Stimulated activated CD4-positive, alpha-beta T cell treated with anti-CD3 and anti-CD28 coated beads, Interleukin-1b, Interleukin-23, amount 100 ng/mL, for 48 hours (primary cell): ENCODE measurements around the gene ZNF362.
A peak's percentile ranks its signal among the peaks of the same experiment; 100 is the strongest.

ENCODE experiments used
- DNase-seq: peaks from one replicate; pipeline ENCODE4 v3.0.0-alpha.2; 2020

The ZNF362 gene

GRCh38 chr1:33247545-33247944 is 8.7 kb upstream of the ZNF362 start:
- DNase-seq = no peak

DNA sequence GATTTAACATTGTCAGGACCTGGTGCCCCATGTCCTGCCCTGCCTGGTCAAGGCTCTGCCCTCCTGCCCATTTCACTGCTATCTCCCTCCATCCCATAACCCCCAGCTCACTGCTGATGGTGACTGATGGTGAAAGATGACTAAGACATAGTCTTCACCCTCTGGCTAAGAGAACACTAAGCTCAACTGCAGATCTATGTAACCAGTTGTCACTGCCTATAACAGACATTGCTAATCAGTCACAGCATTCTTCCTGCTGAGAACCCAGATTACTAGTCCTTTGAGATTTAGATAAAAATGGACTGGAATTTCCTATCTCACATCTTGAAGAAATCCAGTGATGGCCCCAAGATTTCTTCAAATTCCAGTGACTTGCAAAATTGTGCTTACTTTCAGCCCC is 8.0 kb upstream of the ZNF362 start:
- DNase-seq = no peak

- DNase-seq = no peak
These were observed 6.9 kb upstream of the ZNF362 start for GRCh38 chr1:33249422-33249821.

DNA sequence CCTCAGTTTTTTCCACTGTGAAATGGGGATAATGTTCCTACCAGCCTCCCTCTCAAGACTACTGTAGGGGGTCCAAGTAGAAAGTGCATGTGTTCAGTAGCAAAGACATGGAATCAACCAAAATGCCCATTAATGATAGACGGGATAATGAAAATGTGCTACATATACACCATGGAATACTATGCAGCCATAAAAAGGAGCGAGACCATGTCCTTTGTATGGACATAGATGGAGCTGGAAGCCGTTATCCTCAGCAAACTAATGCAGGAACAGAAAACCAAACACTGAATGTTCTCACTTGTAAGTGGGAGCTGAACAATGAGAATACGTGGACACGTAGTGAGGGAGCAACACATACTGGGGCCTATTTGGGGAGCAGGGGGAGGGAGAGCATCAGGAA is 6.1 kb upstream of the ZNF362 start:
- no peak for DNase-seq

DNA sequence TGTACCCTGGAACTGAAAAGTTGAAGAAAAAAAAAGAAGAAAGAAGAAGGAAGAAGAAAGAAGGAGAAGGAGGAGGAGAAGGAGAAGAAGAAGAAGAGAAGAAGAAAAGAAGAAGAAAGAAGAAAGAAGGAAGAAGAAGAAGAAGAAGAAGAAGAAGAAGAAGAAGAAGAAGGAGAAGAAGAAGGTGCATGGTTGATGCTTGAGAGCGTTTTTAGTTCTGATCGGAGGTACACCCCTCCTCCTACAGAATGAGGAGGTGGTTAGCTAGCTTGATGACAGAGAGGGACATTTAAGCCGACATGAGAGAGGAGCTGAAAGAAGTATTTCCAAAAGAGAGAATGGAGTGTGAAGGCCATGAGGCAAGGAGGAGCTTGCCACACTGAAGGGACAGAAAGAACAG is 5.6 kb upstream of the ZNF362 start:
- DNase-seq = no peak

DNA sequence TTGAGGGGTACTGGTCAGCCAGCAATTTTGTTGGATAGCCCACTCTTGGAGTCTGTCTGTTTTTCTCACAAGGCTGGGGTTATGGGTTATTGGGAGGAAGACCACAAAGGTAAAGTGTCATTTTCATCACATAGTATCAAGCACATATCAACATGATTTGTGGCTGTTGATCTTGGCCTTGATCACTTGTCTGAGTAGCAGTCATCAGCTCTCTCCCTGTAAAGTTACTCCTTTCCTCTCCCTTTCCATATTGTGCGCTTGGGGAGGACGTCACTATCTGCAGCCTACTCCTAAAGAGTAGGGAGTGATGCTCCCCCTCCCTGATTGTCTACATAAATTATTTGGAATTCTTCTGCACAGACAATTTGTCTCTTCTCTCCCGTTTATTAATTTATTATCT is 1.8 kb upstream of the ZNF362 start:
- no peak for DNase-seq

DNA sequence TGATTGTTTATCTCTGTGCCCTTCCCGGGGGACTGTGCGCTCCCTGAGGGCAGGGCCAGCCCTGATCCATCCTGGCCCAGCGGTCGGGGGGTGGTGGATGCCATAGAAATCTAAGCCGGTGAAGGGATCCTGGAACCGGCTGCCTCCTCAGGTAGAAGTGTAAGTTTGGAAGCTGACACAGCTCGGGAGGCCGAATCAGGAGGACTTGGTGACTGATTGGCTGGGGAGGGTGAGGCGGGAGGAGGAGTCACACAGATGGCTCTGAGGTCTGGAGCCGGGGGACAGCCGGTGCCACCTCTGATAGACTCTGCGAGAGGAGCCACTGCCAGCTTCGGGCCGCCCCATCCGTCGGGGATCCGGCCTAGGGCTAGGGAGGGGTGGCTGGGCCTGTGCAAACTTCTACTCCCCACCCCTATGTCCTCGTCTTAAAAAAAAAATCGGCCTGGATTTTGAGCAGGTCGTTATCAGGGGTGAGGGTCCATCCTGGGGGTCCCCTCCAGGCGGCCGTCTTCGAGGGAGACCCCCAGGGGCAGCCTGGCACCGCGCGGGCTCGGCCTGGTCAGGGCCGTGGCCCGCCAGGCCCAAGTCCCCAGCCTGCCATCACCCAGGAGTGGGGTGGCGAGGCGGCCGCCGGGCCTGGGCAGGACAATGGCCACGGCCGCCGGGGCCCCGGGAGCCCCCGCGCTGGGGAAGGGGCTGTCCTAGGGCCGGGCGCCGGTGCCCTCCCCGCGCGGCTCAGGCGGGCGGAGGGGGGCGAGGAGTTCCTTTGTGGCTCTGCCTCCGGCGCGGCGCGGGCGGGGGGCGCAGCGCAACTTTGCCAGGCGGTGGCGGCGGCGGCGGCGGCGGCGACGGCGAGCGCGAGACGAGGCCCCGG is 708 bp upstream of the ZNF362 start:
- peak; percentile 64 for DNase-seq

- no peak for DNase-seq
These were observed 146 bp upstream of the ZNF362 start for GRCh38 chr1:33256221-33256470.

GRCh38 chr1:33257207-33257771 is 997 bp downstream of the ZNF362 start:
- DNase-seq = no peak

DNA sequence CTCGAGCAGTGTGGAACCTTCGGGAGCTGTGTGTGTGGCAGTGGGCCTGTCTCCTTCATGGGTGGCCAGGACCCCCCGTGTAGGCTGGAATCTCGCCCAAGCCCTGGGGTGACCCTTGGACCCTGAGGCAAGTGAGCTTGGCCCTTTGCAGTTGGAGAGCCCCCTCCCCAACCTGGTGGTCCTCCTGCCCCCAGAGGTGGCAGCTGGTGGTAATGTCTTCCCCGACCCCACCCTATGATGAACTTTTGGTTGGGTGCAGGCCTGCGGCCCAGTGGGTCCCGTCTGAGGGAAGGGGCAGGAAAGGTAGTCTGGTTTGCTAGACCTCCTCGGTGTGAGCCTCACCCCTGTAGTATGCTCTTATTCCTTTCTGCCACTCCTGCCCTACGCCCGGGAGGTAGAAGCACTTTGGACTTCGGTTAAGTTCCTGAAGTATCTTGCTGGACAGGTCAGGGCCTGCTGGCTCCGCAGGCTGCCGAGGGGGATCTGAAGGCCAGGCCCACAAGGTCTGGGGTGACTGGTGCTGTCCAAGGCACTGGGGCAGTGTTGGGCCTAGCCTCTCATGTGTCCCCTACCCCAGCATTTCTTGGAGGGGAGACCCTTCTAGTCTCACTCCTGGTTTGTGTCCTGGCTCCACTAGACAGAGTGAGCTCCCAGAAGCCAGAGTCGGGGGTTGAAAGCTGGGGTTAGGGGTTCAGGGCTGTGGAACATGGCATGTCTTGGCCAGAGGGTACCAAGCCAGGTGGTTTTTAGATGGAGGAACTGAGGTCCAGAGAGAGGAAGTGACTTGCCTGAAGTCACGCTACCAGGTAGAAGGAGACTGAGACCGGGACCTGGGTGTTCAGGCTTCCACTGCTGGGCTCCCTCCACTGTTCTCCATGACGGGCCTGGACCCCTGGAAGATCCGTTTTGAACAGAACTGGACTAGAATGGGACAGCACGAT is 1.8 kb downstream of the ZNF362 start:
- no peak for DNase-seq

DNA sequence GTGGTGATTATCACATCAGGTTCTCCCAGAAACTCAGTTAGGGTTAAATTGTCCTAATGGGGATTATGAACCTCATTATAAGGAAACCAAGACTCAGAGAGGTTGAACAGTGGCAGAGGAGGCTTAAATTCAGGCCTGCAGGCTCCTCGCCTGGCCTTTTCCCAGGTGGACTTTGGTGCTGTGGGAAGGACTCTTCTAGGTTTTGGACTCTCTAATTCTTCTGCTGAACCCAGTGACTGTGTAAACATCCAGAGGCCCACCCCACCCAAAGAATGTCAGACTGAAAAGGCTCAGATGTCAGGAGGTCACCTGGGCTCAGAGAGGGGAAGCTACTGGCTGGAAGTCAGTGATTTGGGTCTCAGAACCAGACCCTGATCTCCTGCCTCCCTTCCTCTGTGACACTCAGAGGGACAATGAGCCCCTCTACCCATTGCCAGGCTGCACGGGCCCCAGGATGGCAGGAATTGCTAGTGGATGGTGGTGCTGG is 2.5 kb downstream of the ZNF362 start:
- no peak for DNase-seq

GRCh38 chr1:33259879-33260278 is 3.6 kb downstream of the ZNF362 start:
- DNase-seq = peak; percentile 50

DNA sequence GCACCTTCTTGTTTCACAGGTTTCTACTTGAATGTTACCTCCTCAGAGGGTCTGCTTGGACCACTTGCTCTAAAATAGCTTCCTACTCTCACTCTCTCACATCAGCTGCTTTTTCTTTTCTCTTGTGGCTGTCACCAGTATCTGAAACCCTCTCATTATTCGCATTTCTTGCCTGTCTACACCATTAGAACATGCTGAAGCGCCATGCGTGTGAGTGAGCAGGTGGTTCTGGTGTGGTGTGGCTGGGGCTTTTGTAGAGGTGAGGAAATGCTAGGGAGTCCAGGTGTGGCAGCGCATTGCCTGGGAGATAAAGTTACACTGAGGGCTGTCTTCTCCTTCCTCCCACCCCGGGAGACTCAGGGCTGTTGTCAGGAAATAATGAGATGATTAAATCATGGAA is 4.1 kb downstream of the ZNF362 start:
- DNase-seq = no peak

DNA sequence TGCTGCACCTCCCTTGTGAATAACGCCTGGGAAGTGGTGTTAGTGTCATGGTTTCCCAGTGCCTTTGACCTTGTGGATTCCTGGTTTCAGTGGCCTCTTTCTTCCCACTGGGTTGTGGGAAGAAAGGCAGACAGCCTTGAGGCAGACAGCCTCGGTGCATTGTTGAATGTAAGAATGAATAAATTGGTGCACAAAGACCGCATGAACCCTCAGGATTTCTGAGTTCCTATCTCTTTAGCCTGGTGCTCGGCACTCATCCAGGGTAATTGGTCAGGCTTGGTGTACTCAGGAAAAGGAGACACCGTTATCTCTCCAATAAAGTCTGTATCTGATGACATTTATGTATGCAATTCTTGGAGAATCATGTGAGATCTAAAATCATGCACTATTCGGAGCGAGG is 5.1 kb downstream of the ZNF362 start:
- no peak for DNase-seq

DNA sequence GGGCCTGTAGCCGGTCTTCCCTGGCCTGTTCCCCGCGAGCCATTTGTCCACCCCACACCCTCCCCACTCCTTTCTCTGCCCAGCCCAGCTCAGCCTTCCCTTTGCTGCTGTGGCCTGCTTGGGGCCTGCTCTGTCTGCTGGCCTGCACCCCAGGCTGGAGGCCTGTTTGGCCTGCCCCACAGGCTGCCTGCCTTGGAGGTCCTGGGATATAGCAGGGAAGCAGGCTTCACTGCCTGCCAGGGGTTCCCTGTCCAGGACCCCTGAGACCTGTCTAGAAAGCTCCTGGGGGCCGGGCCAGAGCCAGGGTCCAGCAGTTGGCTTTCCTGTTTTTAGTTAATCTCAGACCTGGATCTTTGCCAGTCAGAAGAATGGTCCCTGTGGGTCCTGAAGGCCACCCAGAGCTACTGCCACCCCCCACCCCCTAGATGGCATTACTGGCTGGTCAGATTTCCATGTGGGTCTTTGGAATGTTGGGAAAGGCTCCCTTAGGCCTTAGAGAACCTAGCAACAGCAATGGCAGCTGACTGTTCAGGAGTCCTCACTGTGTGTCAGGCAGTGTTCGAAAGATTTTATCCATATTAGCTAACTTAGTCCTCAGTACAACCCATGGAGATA is 7.7 kb downstream of the ZNF362 start:
- no peak for DNase-seq

DNA sequence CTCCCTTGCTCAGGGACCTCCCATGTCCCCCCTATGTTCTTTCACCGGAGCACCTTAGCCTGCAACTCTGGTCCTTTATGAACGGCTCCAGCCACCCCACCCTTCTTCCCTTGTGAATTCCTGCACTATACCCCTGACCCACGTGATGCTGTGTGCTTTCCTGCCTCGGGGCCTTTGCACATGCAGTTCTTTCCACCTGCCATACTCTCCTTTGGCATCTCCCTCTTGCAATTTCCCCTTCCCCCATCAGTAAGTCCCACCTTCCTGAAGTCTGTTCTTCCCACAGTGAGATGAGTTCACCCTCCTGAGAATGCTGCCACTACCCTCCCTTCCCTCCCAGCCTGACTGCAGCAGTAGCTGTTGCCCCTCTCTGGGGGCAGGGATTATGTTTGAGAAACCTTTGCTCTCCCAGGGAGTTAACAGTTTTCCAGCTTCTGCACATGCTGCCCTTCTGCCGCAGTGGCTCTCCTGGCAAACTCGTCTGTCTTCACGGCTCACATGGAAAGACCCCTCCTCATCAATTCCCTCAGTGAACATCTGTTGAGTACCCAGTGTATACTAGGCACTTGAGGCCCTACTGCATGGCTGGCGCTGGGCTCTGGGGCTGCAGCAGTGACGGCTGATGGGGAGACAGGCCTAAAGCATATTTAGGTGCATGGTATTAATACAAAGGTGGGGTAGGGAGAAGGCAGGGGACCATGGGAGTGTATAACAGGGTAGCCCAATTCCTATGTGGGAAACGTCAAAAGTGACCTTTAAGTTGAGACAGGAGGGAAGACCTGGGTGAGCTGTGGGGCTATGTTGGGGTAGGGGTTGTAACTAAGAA is 9.7 kb downstream of the ZNF362 start:
- no peak for DNase-seq

GRCh38 chr1:33266766-33267165 is 10.5 kb downstream of the ZNF362 start:
- no peak for DNase-seq

DNA sequence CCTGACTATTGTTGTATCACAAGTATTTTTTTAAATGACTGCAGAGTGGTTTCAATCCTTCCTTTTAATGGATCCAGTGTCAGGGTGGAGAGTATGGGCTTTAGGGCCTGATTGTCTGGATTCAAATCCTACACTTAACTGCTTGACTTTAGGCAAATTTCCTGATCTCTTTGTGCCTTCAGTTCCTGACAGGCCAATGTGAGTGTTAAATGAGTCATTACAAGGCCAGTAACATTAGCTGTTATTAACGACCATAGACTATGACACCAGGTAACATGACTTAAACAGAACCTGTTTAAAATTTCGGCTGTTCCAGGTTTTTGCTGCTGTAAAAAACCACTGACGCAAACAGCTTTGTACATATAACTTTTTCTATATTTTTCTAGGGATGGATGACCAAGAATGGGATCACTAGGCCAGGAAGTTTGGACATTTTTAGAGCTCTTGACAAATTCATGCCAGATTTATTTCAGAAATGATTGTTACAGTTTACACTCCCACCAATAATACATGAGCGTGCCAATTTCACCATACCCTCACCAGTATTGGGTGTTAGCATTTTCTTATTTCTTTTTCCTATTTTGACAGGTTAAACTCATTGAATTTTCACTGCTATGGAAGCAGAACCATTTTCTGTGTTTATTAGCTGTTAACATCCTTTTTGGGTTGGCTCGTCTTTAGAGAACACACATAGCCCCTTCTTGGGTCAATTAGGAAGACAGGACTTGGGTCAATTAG is 11.3 kb downstream of the ZNF362 start:
- no peak for DNase-seq

DNA sequence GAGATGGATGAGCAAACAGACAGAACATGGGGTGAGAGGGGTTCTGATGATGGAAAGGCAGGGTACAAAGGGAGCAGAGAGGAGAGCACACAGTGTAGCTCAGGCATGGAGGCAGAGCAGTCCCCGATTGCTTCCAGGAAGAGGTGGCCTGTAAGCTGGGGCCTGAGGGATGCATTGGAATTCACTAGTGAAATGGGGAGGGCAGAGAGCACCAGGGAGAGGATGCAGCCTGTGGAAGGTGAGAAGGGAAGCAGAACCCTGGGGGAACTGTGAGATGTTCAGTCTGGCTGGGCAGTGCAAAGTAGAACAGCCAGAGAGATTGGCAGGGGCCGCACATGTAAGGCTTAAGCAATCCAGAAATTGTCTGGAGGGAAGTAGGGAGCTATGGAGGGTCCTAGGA is 12.2 kb downstream of the ZNF362 start:
- no peak for DNase-seq

DNA sequence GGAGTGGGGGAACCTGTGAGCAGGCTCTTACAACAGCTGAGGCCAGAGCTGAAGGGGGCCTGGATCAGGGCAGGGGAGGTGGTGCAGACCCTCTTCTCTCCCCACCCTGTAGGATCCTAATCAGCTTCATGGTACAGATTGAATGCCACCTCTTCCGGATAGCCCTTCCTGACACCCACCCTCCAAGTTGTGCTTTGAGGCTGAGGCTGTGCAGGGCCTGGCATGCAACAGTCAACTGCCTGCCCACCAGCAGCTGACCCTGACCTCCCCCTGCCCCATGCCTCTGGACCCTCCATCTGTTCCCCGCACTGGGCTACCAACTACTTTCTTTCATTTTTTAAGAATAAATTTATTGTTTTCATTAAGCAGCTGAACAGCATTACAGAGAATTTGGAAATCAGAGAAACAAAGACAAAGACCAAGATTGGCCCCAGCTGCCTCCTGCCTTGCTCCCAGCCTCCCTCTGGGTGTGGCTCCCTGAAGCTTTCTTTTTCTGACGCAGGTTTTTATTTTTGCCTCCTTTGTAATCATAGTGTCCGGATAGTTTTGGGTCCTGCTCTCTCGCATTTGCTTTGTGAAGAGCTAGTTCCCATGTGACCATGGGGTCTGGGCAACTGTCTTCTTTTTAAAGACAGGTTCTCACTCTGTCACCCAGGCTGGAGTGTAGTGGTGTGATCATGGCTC is 12.8 kb downstream of the ZNF362 start:
- DNase-seq = no peak

- no peak for DNase-seq
These were observed 13.3 kb downstream of the ZNF362 start for GRCh38 chr1:33269621-33270020.
